ENCODE measurements around the gene CYP27A1. TPM values are rescaled to one million over a fixed set of nuclear protein-coding genes. Genes with fewer than 3 reads are reported as not detected.

Gene CYP27A1
- total and polyA plus RNA-seq, 2 of the 8 experiments (the other 6 are each of a cell fraction or from before 2014, with no cell fraction given), result 5.4 to 14.7 TPM

- no peak overlapping the region for H2BK15ac ChIP-seq (ENCODE audit: low read length)
- no peaks in the 10 kb centered on the region for H3K79me2 ChIP-seq (ENCODE audit: control insufficient read depth in 1 of 2, insufficient read depth in 2 of 2, low read length in 2 of 2)
- no peak overlapping the region for H2AFZ ChIP-seq (ENCODE audit: low read length)
- H3K9me3 ChIP-seq (ENCODE audit: insufficient read depth in 2 of 2, low read depth in 1 of 2, low read length in 1 of 2), result no peaks in the 10 kb centered on the region
- no peaks in the 10 kb centered on the region for H3K36me3 ChIP-seq (ENCODE audit: control insufficient read depth in 2 of 4, insufficient read depth in 4 of 4, low read length in 3 of 4)
- no peak overlapping the region for H2BK20ac ChIP-seq (ENCODE audit: low read length)
- no peak for DNase-seq (ENCODE audit: low read depth in 1 of 2, low spot score in 2 of 2)
- H3K4me1 ChIP-seq (replicated peaks in 1 of 4; ENCODE audit: control insufficient read depth in 3 of 4, insufficient read depth in 4 of 4, low read length in 3 of 4), result peaks cover 0 to 3% (median 1%) of the 10 kb centered on the region in 4 experiments; a peak in 3 of 7 replicates
- no peak overlapping the region for H3K18ac ChIP-seq (ENCODE audit: extremely low read depth, low read length)
- CTCF ChIA-PET (ENCODE audit: partially characterized antibody), result interaction anchor here (0.7 to 1.6 kb wide), 5 partner anchors 36 to 104 kb away, joined by 3 to 5 read pairs (median 3); no protein-coding TSS in a partner anchor
- H4K8ac ChIP-seq (ENCODE audit: extremely low read depth, insufficient read depth, low read length), result no peak overlapping the region
- no peak overlapping the region for H3K14ac ChIP-seq (ENCODE audit: insufficient read length)
- no peak overlapping the region for H3K4ac ChIP-seq (replicated peaks; ENCODE audit: insufficient read length, low read depth, low read length)
- no peaks in the 10 kb centered on the region for H3K79me1 ChIP-seq (ENCODE audit: low read depth, low read length)
- H3K23me2 ChIP-seq (ENCODE audit: low read depth, low read length), result no peaks in the 10 kb centered on the region
- H4K91ac ChIP-seq (replicated peaks; ENCODE audit: insufficient read length, low read length), result no peak overlapping the region
- H2AK5ac ChIP-seq (ENCODE audit: low read depth, low read length), result no peak overlapping the region
- no peak overlapping the region for H3K56ac ChIP-seq (replicated peaks; ENCODE audit: insufficient read length, low read depth, low read length)
- no peak overlapping the region for H2BK5ac ChIP-seq (ENCODE audit: low read depth, low read length)
- WGBS, 2 experiments (ENCODE audit: extremely low coverage in 1 of 2, insufficient coverage in 1 of 2, insufficient read length in 1 of 2, insufficient replicate concordance in 2 of 2, low coverage in 1 of 2, low lambda C conversion rate in 2 of 2, missing lambda C conversion rate in 1 of 2), result 88% methylated on average over 4 of the region's 4 CpGs; no CpG with 5 or more reads in 1 of the 2 experiments
- no peak overlapping the region for H3K4me3 ChIP-seq (ENCODE audit: extremely low read depth in 1 of 4, insufficient read depth in 2 of 4, low read depth in 3 of 4, low read length in 4 of 4)
- no peak overlapping the region for H2BK12ac ChIP-seq (ENCODE audit: low read depth, low read length)
- no peak overlapping the region for H3K4me2 ChIP-seq (ENCODE audit: insufficient read depth in 1 of 2, low read depth in 2 of 2, low read length in 2 of 2)
- no peak overlapping the region for H3K27ac ChIP-seq (ENCODE audit: low read depth, low read length)
- H4K20me1 ChIP-seq (replicated peaks in 1 of 2; ENCODE audit: control insufficient read depth in 1 of 2, insufficient read depth in 2 of 2, low read length in 2 of 2), result no peaks in the 10 kb centered on the region
- no peaks in the 10 kb centered on the region for H3K27me3 ChIP-seq (replicated peaks in 1 of 4; ENCODE audit: control insufficient read depth in 3 of 4, extremely low read depth in 1 of 4, insufficient read depth in 3 of 4, low read length in 3 of 4)
- H3K9ac ChIP-seq (replicated peaks in 1 of 4; ENCODE audit: extremely low read depth in 1 of 4, low read depth in 3 of 4, low read length in 3 of 4), result no peak overlapping the region
- H4K5ac ChIP-seq (ENCODE audit: insufficient read length, low read depth, low read length), result no peak overlapping the region
- H2BK120ac ChIP-seq (replicated peaks; ENCODE audit: low read depth, low read length), result no peak overlapping the region
- POLR2A ChIA-PET (ENCODE audit: partially characterized antibody), result interaction anchor here (0.8 kb wide), 1 partner anchor 16 kb away, joined by 3 read pairs; no protein-coding TSS in a partner anchor
- FAIRE-seq, result no peak
- no peak overlapping the region for H3K23ac ChIP-seq (ENCODE audit: insufficient read length)
- TF ChIP-seq EZH2 (IDR thresholded peaks at IDR 0.05; ENCODE audit: low read depth, low read length, severe bottlenecking) (no peak), BACH1 (IDR thresholded peaks at IDR 0.05; ENCODE audit: low read length) (no peak), ASH2L (IDR thresholded peaks at IDR 0.05; ENCODE audit: low read length) (no peak), E2F6 (IDR thresholded peaks at IDR 0.05) (no peak), RAD21 (IDR thresholded peaks at IDR 0.05 in 1 of 2, conservative IDR thresholded peaks at IDR 0.05 in 1 of 2; ENCODE audit: low read depth in 2 of 2, low read length in 2 of 2) (no peak), PHF8 (conservative IDR thresholded peaks at IDR 0.05; ENCODE audit: low read depth, low read length) (no peak), NANOG (IDR thresholded peaks at IDR 0.05; ENCODE audit: insufficient read depth, low read depth, low read length, poor library complexity, severe bottlenecking) (no peak), CEBPB (IDR thresholded peaks at IDR 0.05; ENCODE audit: low read depth, low read length) (no peak), YY1 (IDR thresholded peaks at IDR 0.05; ENCODE audit: low read depth, low read length) (no peak), ZNF274 (IDR thresholded peaks at IDR 0.05; ENCODE audit: borderline replicate concordance, extremely low read depth, low read length) (no peak), SIX5 (IDR thresholded peaks at IDR 0.05; ENCODE audit: low read depth, low read length) (no peak)
These were observed 29.4 kb downstream of the CYP27A1 start for GRCh38 chr2:218811382-218811781.
